AML-193 (cell line): ENCODE results near the gene ATOH8.
"Not testable (repeated sequence)": the region's sequence is repeated elsewhere in the genome, so short reads cannot be mapped to it uniquely, and the experiment has no call there.

Experiments
- DNase-seq, 2 experiments: peaks; one replicate each; lab custom pipeline; 2025; lab: John Stamatoyannopoulos, UW

Gene ATOH8, protein sequence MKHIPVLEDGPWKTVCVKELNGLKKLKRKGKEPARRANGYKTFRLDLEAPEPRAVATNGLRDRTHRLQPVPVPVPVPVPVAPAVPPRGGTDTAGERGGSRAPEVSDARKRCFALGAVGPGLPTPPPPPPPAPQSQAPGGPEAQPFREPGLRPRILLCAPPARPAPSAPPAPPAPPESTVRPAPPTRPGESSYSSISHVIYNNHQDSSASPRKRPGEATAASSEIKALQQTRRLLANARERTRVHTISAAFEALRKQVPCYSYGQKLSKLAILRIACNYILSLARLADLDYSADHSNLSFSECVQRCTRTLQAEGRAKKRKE

DNA sequence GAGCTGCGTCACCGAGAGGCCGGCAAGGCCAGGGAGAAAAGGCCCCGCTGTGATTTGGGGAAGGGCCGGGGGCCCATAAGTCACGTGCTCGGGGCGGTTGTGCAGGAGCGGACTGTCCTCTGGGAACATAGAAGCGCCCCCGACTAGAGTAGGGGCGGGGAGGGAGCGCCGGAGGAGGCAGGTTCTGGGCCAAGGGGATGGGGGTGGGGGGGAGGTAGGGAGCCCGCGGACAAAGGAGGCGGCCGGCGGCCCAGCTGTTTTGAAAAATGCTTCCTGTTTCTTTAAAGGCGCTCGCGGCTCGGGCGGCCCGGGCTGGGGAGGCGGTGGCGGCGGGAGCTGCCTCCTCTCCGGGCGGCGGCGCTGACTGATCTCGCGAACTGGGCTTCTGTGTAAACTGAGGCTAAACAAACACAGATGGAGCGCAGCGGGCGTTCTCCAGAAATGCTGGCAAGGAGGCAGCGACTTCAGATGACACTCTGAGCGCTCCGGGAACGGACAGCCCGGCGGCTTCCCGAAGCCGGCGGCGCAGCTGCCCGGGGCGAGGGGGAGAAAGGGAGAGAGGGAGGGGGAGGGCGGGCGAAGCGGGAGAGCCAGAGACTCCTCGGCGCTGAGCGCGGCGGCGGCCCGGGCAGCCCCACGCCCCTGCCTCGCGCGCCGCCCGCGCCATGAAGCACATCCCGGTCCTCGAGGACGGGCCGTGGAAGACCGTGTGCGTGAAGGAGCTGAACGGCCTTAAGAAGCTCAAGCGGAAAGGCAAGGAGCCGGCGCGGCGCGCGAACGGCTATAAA is at the start of gene ATOH8:
Gene ATOH8 (plus strand): TSS at position 467 of the 788 bp plus-strand sequence. CDS start 199 bp downstream, at position 666.
- DNase-seq, result peak; percentile 6 to 36

DNA sequence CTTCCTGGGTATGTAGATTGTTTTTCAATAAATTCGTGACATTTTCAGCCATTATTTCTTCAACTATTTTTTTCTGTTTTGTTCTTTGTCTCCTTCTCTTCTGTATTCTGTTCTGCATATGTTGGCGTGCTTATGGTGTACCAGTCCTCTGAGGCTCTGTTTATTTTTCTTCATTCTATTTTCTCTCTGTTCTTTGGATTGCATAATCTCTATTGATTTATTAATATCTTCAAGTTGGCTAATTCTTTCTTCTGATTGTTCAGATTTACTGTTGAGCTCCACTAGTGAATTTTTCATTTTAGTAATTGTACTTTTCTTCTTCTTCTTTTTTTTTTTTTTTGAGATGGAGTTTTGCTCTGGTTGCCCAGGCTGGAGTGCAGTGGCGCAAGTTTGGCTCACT is 49.8 kb upstream of the ATOH8 start:
- no peak for DNase-seq

DNA sequence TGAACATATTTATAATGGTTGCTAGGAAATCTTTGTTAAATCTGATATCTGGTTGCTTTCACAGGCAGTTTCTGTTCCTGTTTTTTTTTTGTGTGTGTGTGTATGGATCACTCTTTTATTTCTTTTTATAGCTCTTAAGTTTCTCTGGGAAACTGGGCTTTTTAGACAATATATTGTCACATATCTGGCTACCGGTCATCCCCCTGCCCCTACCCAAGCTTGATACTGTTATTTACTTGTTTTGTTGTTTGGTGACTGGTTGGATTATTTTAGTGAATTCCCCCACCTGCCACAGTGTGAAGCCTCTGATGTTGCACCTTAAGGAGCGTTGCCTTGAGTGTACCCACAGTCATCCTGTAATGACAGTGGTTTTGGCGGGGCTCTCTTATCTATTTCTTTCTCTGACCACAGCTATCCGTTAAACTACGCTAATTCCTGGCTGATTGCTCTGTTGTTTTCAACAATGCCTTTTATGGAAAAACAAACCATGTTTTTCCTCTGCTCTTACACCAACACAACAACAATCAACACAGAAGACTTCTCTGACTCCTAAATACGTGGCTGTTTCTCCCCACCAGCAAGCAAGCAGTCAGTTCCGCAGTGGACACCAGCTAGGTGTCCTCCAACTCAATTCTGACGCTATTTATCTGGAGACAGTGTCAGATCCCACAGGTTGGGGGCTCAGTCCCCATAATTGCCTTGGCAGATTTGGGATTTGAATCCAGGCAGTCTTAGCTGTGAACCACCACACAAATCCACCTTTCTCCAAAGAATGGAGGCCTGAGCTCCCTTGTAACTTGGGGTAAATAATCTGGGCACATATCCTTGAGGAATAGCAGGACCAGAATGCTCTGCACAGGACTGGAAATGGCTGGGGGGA is 48.8 kb upstream of the ATOH8 start:
- peak in 1 of 2 experiments; percentile 17 for DNase-seq

- DNase-seq, result peak; percentile 65 to 71
Observed at GRCh38 chr2:85705680-85706039, 48.1 kb upstream of the ATOH8 start.

GRCh38 chr2:85706063-85706462 is 47.7 kb upstream of the ATOH8 start:
- peak in 1 of 2 experiments; percentile 20 for DNase-seq

GRCh38 chr2:85706599-85707296 is 47.0 kb upstream of the ATOH8 start:
- DNase-seq, result peak; percentile 70 to 83

GRCh38 chr2:85707304-85707703 is 46.5 kb upstream of the ATOH8 start:
- peak; percentile 82 to 84 for DNase-seq

GRCh38 chr2:85708641-85709040 is 45.1 kb upstream of the ATOH8 start:
- DNase-seq, result no peak

- DNase-seq, result peak; percentile 52 to 57
Observed at GRCh38 chr2:85709401-85709811, 44.4 kb upstream of the ATOH8 start.

DNA sequence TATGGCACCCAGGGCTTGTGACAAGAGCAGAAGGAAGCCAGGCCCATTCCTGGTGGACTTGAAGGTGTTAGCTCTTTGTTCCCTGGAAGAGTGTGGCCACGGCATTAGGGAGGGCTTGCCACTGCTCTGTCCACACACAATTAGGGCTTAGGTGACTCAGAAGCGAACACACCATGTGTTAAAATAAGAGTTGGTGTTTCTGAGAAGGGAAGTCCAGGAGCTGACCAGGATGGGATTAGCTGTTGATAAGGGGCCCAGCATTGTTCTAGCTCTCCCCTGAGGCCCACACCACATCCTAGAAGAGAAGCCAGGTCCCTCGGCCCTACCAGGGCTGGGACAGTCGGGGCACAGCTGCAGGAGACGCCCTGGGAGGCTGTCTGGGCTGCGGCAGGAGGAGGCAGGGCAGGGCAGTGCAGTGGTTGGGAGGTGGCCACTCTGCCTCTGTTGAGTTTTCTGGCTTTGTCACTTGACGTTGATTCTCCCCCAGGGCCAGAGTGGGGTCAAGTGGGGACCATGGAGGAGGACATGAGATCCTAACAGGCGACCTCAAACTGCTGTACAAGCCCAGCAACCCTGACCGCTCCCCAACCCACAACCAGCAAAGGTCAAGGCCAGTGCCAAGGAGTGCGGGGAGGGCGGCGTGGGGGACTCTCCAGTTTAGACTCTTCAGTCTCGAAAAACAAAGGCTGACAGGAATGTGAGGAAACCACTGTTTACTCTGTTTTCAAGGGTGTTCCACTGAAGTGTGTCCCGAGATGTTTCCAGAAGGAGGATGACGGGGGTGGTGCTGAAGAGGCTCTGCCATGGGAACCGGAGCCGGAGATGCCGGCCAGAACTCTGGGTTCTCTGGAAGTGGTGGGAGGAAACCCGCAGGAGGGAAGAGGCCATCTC is 42.9 kb upstream of the ATOH8 start:
- DNase-seq, result no peak

- no peak for DNase-seq
Observed at GRCh38 chr2:85711578-85712060, 42.2 kb upstream of the ATOH8 start.

- no peak for DNase-seq
Observed at GRCh38 chr2:85712336-85712735, 41.5 kb upstream of the ATOH8 start.

DNA sequence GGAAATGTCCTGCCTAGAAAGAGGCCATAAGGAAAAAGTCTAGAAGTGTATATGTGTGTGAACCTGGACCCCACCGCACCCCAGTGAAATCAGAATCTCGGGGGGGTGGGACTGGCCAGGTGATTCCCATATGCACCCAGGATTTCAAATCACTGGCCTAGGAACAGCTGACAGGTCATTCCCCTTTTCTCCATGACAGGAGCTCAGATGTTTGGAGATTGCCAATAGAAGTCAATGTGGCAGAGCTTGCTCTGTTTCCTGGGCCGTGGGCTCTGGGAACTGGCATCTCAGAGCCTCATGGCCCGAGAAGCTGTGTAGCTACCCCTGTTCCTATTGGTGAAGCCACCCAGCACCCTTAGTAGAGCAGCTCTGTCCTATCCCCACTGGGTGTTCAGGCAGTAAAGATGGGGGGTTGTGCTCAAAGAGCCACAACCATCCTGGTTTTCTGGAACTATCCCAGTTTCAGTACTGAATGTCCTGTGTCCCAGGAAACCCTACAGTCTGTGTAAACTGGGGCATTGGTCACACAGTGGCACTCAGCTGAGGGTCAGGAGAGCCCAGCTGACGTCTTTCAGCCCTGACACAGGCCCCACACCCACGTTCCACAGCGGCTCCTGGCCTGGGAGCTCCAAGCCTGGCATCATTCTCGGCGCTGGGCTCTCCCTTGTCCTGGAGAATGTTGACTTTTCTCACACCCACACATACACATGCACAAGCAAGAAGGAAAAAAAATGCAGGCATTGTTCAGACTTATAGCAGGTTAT is 40.8 kb upstream of the ATOH8 start:
- no peak for DNase-seq

DNA sequence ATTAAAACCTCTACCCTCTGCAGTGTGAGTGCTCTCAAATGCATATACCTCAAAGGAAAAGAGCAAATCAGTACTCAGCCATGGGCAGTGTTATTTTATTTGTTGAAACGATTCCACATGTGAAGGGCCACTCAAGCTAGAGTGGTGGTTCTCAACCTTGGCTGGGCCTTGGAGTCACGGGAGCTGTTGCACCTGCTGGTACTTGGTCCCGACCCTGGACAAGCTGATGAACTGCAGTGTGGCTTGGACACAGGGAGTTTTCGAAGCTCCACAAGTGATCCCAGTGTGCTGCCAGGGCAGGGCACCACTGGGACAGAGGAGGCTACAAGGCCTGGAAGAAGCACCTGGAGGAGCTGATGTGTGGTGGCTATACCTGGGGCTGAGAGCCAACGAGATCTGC is 40.0 kb upstream of the ATOH8 start:
- no peak for DNase-seq

DNA sequence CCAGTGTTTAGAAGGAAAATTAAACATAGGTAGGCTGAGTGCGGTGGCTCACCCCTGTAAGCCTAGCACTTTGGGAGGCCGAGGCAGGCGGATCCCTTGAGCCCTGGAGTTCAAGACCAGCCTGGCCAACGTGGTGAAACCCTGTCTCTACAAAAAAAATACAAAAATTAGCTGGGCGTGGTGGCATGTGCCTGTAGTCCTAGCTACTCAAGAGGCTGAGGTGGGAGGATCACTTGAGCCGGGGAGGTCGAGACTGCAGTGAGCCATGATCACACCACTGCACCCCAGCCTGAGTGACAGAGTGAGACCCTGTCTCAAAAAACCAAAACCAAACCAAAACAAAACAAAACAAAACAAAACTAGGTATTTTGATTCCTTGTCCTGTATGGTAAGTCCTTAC is 39.4 kb upstream of the ATOH8 start:
- DNase-seq, result not testable (repeated sequence)

- DNase-seq, result no peak
Observed at GRCh38 chr2:85714841-85715240, 39.0 kb upstream of the ATOH8 start.

GRCh38 chr2:85716346-85716914 is 37.4 kb upstream of the ATOH8 start:
- DNase-seq, result no peak

DNA sequence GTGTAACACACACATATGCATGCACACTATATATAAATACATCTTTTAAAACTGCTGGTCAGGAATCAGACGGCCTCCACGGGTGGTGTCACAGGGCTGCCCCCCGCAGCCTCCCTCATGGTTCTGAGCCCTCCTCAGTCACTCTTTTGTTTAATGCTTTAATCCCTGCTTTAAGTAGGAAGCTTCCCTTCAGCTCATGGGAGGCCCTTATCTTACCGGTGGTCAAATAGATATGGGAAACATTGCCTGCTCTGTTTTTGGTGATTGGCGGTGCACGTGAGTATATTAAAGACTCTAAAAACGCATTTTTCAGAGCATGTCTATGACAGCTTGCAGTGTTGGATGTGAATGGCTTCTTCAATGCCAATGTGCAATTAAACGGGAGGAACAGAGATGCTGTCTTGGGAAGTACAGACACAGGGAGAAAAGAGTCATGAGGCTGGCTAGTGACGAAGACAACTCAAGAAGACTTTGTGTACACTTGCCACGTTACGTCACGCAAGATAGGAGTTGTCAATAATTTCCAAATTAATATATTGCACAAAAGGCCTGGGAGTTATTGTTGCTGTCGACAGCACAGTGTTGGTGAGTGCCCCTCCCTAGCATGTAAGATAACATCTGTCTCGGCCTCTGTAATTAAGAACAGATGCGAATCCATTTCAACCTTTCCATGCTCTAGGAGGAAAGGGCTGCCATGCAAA is 36.3 kb upstream of the ATOH8 start:
- no peak for DNase-seq

GRCh38 chr2:85718009-85718391 is 35.8 kb upstream of the ATOH8 start:
- DNase-seq, result no peak
